Amniotic stem cell (primary cell): ENCODE results near the gene KIF18B.

Experiments
- DNase-seq: peaks from one replicate; lab custom pipeline; 2025; lab: John Stamatoyannopoulos, UW

KIF18B gene

GRCh38 chr17:44918006-44918405 lies 29.6 kb downstream of the KIF18B start:
- no peak for DNase-seq

GRCh38 chr17:44917456-44917855 lies 30.1 kb downstream of the KIF18B start:
- DNase-seq: no peak

- no peak for DNase-seq
Measured at GRCh38 chr17:44916781-44917241, 30.8 kb downstream of the KIF18B start.

GRCh38 chr17:44915862-44916780 lies 31.5 kb downstream of the KIF18B start:
- DNase-seq: no peak

DNA sequence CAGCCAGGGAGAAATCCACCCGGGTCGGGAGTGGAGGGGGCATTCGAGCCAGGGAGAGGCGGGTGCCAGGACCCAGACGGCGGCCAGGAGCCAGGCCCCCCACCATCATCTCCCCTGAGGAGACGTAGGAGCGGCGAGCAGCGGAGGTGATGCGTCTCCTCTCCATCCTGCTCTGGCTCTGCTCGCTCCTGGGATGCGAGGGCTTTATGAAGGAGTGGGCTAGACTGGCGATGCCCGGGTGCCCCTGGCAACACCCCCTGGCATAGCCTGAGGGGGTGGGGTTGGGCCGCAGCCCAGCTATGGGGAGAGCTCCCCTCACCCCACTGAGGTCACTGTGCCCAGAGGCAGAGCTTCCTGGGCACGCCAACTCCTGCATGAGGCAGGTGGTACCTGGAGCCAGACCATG lies 32.2 kb downstream of the KIF18B start, which contains the start of gene GFAP:
TSS of gene GFAP (minus strand) at position 180 of the 406 bp plus-strand sequence. CDS start at position 166, 14 bp downstream.
- DNase-seq: no peak

DNA sequence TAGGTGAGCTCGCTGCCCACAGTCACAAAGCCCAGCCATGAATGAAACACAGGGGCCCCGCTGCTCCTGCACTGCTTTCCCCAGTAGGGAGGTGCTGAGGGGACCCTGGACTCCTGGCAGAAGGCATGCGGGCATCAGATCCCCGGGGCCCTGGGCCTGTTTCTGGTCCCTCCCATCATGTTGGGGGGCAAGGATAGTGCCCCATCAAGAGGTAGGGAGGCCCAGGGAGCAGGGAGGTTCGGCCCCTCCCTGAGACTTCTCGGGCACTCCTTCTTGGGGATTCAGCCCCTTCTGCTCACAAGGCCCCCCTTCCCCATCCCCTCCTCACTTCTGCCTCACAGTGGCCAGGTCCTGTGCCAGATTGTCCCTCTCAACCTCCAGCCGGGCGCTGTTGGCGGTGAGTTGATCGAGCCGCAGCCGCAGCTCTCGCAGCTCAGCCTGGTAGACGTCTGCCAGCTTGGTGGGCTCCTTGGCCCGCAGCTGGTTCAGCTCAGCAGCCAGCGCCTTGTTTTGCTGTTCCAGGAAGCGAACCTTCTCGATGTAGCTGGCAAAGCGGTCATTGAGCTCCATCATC lies 32.8 kb downstream of the KIF18B start:
- DNase-seq: no peak

DNA sequence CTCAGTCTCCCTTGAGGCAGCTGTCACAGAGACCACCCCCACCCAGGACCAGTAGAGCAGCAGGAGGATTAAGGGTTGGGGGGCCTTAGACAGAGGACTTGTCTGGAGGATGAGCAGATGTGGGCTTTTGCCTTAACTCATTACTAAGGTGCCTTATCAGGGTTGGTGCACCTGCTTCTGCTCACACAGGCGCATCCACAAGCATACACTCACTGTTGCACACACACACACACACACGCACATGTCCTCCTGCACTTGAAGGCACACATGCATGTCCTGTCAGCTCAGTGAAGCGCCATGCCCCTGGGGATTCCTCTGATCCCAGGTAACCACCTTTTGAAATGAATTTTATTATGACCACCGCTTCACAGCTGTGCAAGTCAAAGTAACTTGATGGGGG lies 33.4 kb downstream of the KIF18B start:
- no peak for DNase-seq

GRCh38 chr17:44913676-44914075 lies 33.9 kb downstream of the KIF18B start:
- no peak for DNase-seq

- no peak for DNase-seq
Measured at GRCh38 chr17:44912763-44913544, 34.6 kb downstream of the KIF18B start.

GRCh38 chr17:44911133-44912001 lies 36.2 kb downstream of the KIF18B start:
- no peak for DNase-seq

DNA sequence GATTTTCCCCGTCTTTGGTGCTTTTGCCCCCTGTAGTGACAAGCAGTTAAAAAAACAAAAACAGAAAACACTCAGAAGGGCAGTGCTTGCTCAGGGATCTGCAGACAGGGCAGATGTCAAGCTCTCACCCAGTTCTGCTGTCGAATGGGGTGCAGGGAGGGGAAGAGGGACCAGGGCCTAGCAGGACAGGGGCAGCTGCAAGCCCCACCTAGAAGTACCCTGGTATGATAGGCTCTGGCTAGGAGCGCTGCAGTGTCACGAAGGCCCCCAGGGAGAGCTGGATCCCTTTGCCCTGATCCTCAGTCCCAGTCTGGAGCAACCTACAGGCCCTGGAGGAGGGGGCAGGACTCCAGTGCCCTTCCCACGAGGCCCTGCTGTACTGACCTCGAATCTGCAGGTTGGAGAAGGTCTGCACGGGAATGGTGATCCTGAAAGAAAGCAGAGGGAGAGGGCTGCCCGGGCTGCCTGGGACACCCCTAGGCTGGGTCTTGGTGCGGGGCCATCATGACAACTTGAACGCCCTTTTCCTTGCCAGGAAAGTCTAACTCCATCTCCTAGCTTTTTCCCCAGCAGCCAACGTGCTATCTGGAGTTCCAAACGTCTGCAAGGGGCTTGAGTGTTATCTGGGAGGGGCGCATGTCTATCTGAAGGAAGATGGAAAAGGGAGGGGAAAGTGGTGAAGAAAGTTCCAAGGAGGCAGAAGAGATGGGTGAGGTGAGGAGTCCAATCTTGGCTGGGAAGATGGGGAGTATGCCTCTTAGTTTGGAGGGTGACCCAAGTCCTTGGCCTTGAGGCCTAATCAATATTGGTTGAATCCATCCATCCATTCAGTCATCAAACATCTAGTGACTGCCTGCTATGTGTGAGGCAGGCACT lies 37.1 kb downstream of the KIF18B start:
- no peak for DNase-seq

GRCh38 chr17:44909681-44910144 lies 37.9 kb downstream of the KIF18B start:
- DNase-seq: peak; percentile 61

DNA sequence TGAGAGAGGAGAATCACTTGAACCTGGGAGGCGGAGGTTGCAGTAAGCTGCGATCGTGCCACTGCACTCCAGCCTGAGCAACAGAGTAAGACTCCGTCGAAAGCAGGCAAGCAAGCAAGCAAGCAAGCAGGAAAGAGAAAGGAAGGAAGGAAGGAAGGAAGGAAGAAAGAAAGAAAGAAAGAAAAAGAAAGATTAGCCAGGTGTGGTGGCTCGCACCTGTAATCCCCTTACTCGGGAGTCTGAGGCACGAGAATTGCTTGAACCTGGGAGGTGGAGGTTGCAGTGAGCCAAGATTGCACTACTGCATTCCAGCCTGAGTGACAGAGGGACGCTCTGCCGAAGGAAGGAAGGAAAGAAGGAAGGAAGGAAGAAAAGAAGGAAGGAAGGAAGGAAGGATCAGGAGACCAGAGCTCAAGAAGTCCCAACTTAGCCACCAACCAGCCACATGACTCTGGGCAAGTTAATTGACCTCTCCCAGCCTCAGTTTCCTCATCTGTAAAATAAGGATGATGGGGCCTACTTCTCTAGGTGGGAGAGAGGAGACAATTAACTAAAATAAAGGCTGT lies 38.7 kb downstream of the KIF18B start:
- no peak for DNase-seq

DNA sequence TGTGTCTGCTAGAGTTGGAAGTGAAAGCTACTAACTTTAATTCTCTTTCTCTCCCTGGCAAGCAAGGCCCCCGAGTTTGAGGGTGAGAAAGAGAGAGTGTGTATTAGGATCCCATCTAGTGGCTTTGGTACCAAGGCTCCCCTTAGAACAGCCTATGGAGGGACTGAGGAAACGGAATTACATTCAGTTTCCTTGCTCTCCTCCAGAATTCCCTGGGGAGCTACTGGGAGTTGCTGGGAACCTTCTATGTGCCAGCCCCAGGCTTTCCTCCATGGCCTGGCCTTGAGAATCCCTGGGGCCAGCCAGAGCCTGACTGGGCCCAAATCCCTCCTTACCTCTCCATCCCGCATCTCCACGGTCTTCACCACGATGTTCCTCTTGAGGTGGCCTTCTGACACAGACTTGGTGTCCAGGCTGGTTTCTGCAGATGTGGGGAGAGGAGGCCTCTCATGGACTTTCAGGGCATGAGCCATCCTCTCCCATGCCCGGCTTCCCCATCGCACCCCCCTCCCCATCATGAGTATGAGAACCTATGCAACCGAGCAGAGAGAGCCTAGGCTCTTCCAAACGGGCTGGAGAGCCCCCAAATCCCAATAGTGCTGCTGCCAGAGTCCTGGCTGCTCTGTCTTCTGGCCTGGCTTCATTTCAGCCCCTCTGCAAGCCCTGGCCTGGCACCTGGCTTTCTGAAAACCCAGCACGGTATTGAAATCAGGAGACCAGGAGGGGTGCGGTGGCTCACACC lies 39.7 kb downstream of the KIF18B start:
- DNase-seq: no peak

- DNase-seq: no peak
Measured at GRCh38 chr17:44906763-44907728, 40.5 kb downstream of the KIF18B start.

DNA sequence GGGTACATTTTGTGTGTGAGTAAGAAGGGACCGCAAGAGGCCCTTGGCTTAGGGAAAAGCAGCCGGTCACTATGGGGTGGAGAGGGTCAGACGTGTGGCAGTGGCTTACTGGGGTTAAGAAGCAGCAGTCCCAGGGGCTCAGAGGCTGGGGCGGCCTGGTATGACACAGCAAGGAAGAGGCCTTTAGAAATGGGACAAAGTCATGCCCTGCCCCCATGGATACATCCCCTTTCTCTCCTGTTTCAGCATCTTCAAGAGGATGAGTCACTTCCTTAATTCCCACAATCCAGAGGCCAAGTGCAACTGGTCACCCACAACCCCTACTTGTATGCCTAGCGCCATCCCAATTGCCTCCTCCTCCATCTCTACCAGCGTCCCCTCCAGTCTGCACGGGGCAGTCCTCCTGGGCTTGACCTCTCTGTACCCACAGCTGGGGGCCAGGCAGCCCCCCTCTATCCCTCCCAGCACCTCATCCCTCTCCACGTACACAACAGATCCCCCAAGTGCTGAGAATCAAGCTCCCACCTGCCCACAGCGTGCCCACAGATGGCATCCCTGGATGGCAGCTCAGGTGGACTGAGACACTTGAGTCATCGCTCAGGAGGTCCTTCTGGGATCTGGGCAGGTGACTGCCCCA lies 41.4 kb downstream of the KIF18B start:
- peak; percentile 52 for DNase-seq
